Esophagus muscularis mucosa (tissue), 3 donors: ENCODE results near the gene BAX.

Source experiments
- POLR2A ChIP-seq: fragments of 450-650 bp; IDR thresholded peaks from one replicate; pipeline ENCODE4 v1.6.1; 2017; ENCODE audit warnings: antibody characterized with exemption, moderate library complexity, mild to moderate bottlenecking, low read depth
- POLR2AphosphoS5 ChIP-seq, 2 donors: sonication (generic); formaldehyde crosslinking; IDR thresholded peaks; one replicate each; pipeline ENCODE4 v1.6.1; 2017; ENCODE audit warnings: antibody characterized with exemption in 2 of 2
- TF ChIP-seq, protein P1 (sequence below), 3 experiments: fragments of 200-600 bp in 2 of 3; fragments of 450-650 bp in 1 of 3; sonication (generic) in 2 of 3; IDR thresholded peaks; one replicate each; pipeline ENCODE4 v1.5.1; 2017 to 2019; ENCODE audit warnings: antibody characterized with exemption in 3 of 3, mild to moderate bottlenecking in 2 of 3, moderate library complexity in 1 of 3

GRCh38 chr19:48987323-48987722, 32.6 kb downstream of the BAX start:
- TF ChIP-seq POLR2A (no peak), POLR2AphosphoS5 (IDR thresholded peaks at IDR 0.05) (no peak)
- TF ChIP-seq, protein P1, sequence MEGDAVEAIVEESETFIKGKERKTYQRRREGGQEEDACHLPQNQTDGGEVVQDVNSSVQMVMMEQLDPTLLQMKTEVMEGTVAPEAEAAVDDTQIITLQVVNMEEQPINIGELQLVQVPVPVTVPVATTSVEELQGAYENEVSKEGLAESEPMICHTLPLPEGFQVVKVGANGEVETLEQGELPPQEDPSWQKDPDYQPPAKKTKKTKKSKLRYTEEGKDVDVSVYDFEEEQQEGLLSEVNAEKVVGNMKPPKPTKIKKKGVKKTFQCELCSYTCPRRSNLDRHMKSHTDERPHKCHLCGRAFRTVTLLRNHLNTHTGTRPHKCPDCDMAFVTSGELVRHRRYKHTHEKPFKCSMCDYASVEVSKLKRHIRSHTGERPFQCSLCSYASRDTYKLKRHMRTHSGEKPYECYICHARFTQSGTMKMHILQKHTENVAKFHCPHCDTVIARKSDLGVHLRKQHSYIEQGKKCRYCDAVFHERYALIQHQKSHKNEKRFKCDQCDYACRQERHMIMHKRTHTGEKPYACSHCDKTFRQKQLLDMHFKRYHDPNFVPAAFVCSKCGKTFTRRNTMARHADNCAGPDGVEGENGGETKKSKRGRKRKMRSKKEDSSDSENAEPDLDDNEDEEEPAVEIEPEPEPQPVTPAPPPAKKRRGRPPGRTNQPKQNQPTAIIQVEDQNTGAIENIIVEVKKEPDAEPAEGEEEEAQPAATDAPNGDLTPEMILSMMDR (IDR thresholded peaks at IDR 0.05), result no peak
